Naive thymus-derived CD4-positive, alpha-beta T cell (primary cell): ENCODE results near the gene SLC6A6. TPM values are rescaled to one million over a fixed set of nuclear protein-coding genes. Genes with fewer than 3 reads are reported as not detected.

Source experiments
- ATAC-seq: fragments of 150-1000 bp; cut with Tn5 transposase; 2 replicates; pipeline ENCODE4 v1.10.0; 2021; ENCODE audit warnings: mild to moderate bottlenecking, moderate library complexity
- CTCF ChIA-PET: fragments of 350-600 bp; sonication (Branson Sonifier 250); formaldehyde crosslinking; loops from one replicate; lab custom pipeline; 2021; ENCODE audit warnings: antibody characterized with exemption; lab: Charles Lee
- POLR2A ChIA-PET: fragments of 350-600 bp; sonication (Branson Sonifier 250); formaldehyde crosslinking; loops from one replicate; lab custom pipeline; 2021; ENCODE audit warnings: antibody characterized with exemption, inconsistent platforms; lab: Charles Lee
- DNase-seq, 9 donors: peaks; one replicate each; pipeline versions ENCODE4 v3.0.0 to v3.0.0-alpha.2; 2020 to 2022; ENCODE audit warnings: mixed read lengths in 1 of 9
- H3K27ac ChIP-seq: one replicate; pipeline ENCODE4 v1.7.0; 2013; ENCODE audit warnings: mild to moderate bottlenecking, low read depth, low read length, moderate library complexity
- H3K27me3 ChIP-seq, 2 donors: one replicate each; pipeline ENCODE4 v1.7.0; 2013; ENCODE audit warnings: low read length in 2 of 2, mild to moderate bottlenecking in 2 of 2, moderate library complexity in 2 of 2; ENCODE audit not compliant: control insufficient read depth in 2 of 2, insufficient read depth in 2 of 2
- H3K36me3 ChIP-seq, 3 experiments: 1 replicate in 2 of 3; 2 replicates in 1 of 3; pipeline ENCODE4 v1.7.0; 2013; ENCODE audit warnings: low read length in 3 of 3, mild to moderate bottlenecking in 3 of 3, moderate library complexity in 1 of 3; ENCODE audit not compliant: insufficient read depth in 3 of 3, control insufficient read depth in 2 of 3
- H3K4me1 ChIP-seq, 2 donors: one replicate each; pipeline ENCODE4 v1.7.0; 2013; ENCODE audit warnings: low read length in 2 of 2, mild to moderate bottlenecking in 2 of 2, moderate library complexity in 1 of 2; ENCODE audit not compliant: control insufficient read depth in 2 of 2, insufficient read depth in 2 of 2
- H3K4me3 ChIP-seq: 2 replicates; pipeline ENCODE4 v1.7.0; 2013; ENCODE audit warnings: mild to moderate bottlenecking, low read length
- H3K9me3 ChIP-seq, 3 experiments: 1 replicate in 2 of 3; 2 replicates in 1 of 3; pipeline ENCODE4 v1.7.0; 2013; ENCODE audit warnings: low read length in 3 of 3; ENCODE audit not compliant: control insufficient read depth in 2 of 3
- H3K27ac Mint-ChIP-seq, 9 donors: one replicate each; pipeline ENCODE4 v1.8.0; 2020 to 2022; ENCODE audit warnings: mixed read lengths in 9 of 9, mild to moderate bottlenecking in 8 of 9, moderate library complexity in 5 of 9, inconsistent platforms in 2 of 9
- H3K27me3 Mint-ChIP-seq, 5 donors: one replicate each; pipeline ENCODE4 v1.8.0; 2021 to 2022; ENCODE audit warnings: mixed read lengths in 5 of 5, mild to moderate bottlenecking in 1 of 5
- H3K36me3 Mint-ChIP-seq, 5 donors: one replicate each; pipeline ENCODE4 v1.8.0; 2020 to 2022; ENCODE audit warnings: mixed read lengths in 5 of 5, mild to moderate bottlenecking in 3 of 5, inconsistent platforms in 1 of 5
- H3K4me1 Mint-ChIP-seq, 7 donors: one replicate each; pipeline ENCODE4 v1.8.0; 2020 to 2022; ENCODE audit warnings: mixed read lengths in 7 of 7, mild to moderate bottlenecking in 3 of 7, inconsistent platforms in 1 of 7
- H3K4me3 Mint-ChIP-seq, 10 donors: one replicate each; pipeline ENCODE4 v1.8.0; 2020 to 2022; ENCODE audit warnings: mild to moderate bottlenecking in 10 of 10, mixed read lengths in 10 of 10, moderate library complexity in 6 of 10, inconsistent platforms in 2 of 10
- H3K9me3 Mint-ChIP-seq, 11 donors: one replicate each; pipeline ENCODE4 v1.8.0; 2020 to 2022; ENCODE audit warnings: mixed read lengths in 11 of 11, mild to moderate bottlenecking in 4 of 11, inconsistent platforms in 1 of 11, moderate library complexity in 1 of 11
- intact Hi-C, 2 donors: fragments of 100-400 bp; cut with micrococcal nuclease; formaldehyde crosslinking; loops; one replicate each; pipeline ENCODE4 v1.15.1; 2023
- polyA plus RNA-seq, 2 donors: library from polyadenylated mRNA; unstranded; fragments of 300-500 nt; fragmentation: Illumina TruSeq; gene quantifications; one replicate each; pipeline ENCODE4 v1.2.3, GENCODE V29; 2021
- total RNA-seq, 6 experiments: library from RNA in 5 of 6; stranded (reverse) in 5 of 6; gene quantifications; 1 replicate in 5 of 6; 2 replicates in 1 of 6; pipeline ENCODE4 v1.2.3 and lab custom pipeline; 2021 to 2026

The SLC6A6 gene
- total RNA-seq (10 to 100 TPM; 34.5 to 87.5 (median 35.6) TPM), polyA plus RNA-seq (1 to 10 TPM; 3.0 to 3.2 TPM), total RNA-seq (lab: John Stamatoyannopoulos, UW) (50.7 reads per million, percentile 71 among the genes with 10 or more reads in this experiment)

- H3K9me3 Mint-ChIP-seq, result peaks cover 0 to 4% (median 0%) of the 10 kb centered on the region in 11 donors
Measured at GRCh38 chr3:14402304-14402811, at the start of gene SLC6A6. Gene SLC6A6, plus strand, starts transcription at chr3:14402606. Its CDS starts 41,029 bp downstream, at chr3:14443635.

GRCh38 chr3:14353502-14353901, 48.9 kb upstream of the SLC6A6 start:
- no peak overlapping the region for H3K27ac Mint-ChIP-seq
- no peaks in the 10 kb centered on the region for H3K9me3 Mint-ChIP-seq
- CTCF ChIA-PET, result no interaction called here
- POLR2A ChIA-PET, result no interaction called here
- no peaks in the 10 kb centered on the region for H3K27me3 ChIP-seq
- no peaks in the 10 kb centered on the region for H3K4me1 ChIP-seq
- no peak overlapping the region for H3K27ac ChIP-seq
- no peaks in the 10 kb centered on the region for H3K36me3 ChIP-seq
- ATAC-seq (no peak), DNase-seq (no peak)
- H3K4me3 Mint-ChIP-seq, result no peak overlapping the region
- intact Hi-C loops, result no loop called here
- no peaks in the 10 kb centered on the region for H3K36me3 Mint-ChIP-seq
- no peaks in the 10 kb centered on the region for H3K9me3 ChIP-seq
- H3K4me1 Mint-ChIP-seq, result no peaks in the 10 kb centered on the region
- H3K4me3 ChIP-seq, result no peak overlapping the region
- peaks cover 0 to 5% (median 0%) of the 10 kb centered on the region in 5 donors for H3K27me3 Mint-ChIP-seq

More at GRCh38 chr3:14402304-14402811, at the start of gene SLC6A6:
- POLR2A ChIA-PET, result interaction anchor here (0.7 to 3.5 kb wide), 11 partner anchors 22 to 511 kb away, joined by 3 to 23 read pairs (median 5); partner anchors contain the start of genes CCDC174, CHCHD4, LSM3 and TMEM43
- peaks cover 33 to 50% (median 44%) of the 10 kb centered on the region in 7 donors for H3K4me1 Mint-ChIP-seq
- intact Hi-C loops, result loop anchor here (1.0 to 10.0 kb wide), 18 partner anchors 24 to 1738 kb away; partner anchors contain the start of genes CCDC174 (in 2 of the 2), CHCHD4 (in 2 of the 2), LSM3 (in 2 of the 2) and XPC (in 2 of the 2)
- peak within 1 kb of the TSS; percentile 83 for H3K27ac ChIP-seq
- no peaks in the 10 kb centered on the region for H3K36me3 ChIP-seq
- no peaks in the 10 kb centered on the region for H3K27me3 ChIP-seq
- peaks cover 0 to 4% (median 0%) of the 10 kb centered on the region in 5 donors for H3K36me3 Mint-ChIP-seq
- H3K4me3 ChIP-seq, result peak within 1 kb of the TSS; percentile 100
- peak within 1 kb of the TSS; percentile 91 to 100 (median 98) for H3K4me3 Mint-ChIP-seq
- H3K27ac Mint-ChIP-seq, result peak within 1 kb of the TSS; percentile 89 to 98 (median 96)
- DNase-seq (peak; percentile 86 to 95 (median 92)), ATAC-seq (peak; percentile 89)
- CTCF ChIA-PET, result interaction anchor here (0.9 to 3.0 kb wide), 8 partner anchors 30 to 140 kb away, joined by 3 to 19 read pairs (median 4); no protein-coding TSS in a partner anchor
- H3K9me3 ChIP-seq, result no peaks in the 10 kb centered on the region
- peaks cover 20 to 27% of the 10 kb centered on the region in 2 donors for H3K4me1 ChIP-seq
- H3K27me3 Mint-ChIP-seq, result peaks cover 0 to 1% (median 0%) of the 10 kb centered on the region in 5 donors

- Mint-ChIP-seq H3K4me1 (no peaks in the 10 kb centered on the region), H3K36me3 (no peaks in the 10 kb centered on the region), H3K9me3 (peaks cover 0 to 3% (median 0%) of the 10 kb centered on the region in 11 donors), H3K4me3 (no peak overlapping the region), H3K27ac (no peak overlapping the region), H3K27me3 (peaks cover 0 to 9% (median 0%) of the 10 kb centered on the region in 5 donors)
- no peak overlapping the region for H3K4me3 ChIP-seq
- intact Hi-C loops, result no loop called here
- H3K27me3 ChIP-seq, result no peaks in the 10 kb centered on the region
- no peaks in the 10 kb centered on the region for H3K9me3 ChIP-seq
- POLR2A ChIA-PET, result interaction anchor here (0.7 kb wide), 1 partner anchor 724 kb away, joined by 3 read pairs; no protein-coding TSS in a partner anchor
- no peaks in the 10 kb centered on the region for H3K4me1 ChIP-seq
- H3K27ac ChIP-seq, result no peak overlapping the region
- DNase-seq, result no peak
- ATAC-seq, result no peak
- CTCF ChIA-PET, result no interaction called here
- H3K36me3 ChIP-seq, result no peaks in the 10 kb centered on the region
Measured at GRCh38 chr3:14357463-14357862, 44.9 kb upstream of the SLC6A6 start.

- DNase-seq (no peak), ATAC-seq (no peak)
- Mint-ChIP-seq H3K4me3 (no peak overlapping the region), H3K36me3 (no peaks in the 10 kb centered on the region), H3K9me3 (peaks cover 0 to 3% (median 0%) of the 10 kb centered on the region in 11 donors), H3K27ac (no peak overlapping the region), H3K4me1 (peaks cover 0 to 3% (median 0%) of the 10 kb centered on the region in 7 donors), H3K27me3 (peaks cover 0 to 9% (median 0%) of the 10 kb centered on the region in 5 donors)
- no peak overlapping the region for H3K4me3 ChIP-seq
- ChIA-PET POLR2A (no interaction called here), CTCF (interaction anchor here (0.6 kb wide), 1 partner anchor 62 kb away, joined by 5 read pairs; no protein-coding TSS in a partner anchor)
- intact Hi-C loops, result no loop called here
- no peaks in the 10 kb centered on the region for H3K36me3 ChIP-seq
- no peaks in the 10 kb centered on the region for H3K27me3 ChIP-seq
- no peak overlapping the region for H3K27ac ChIP-seq
- H3K4me1 ChIP-seq, result no peaks in the 10 kb centered on the region
- H3K9me3 ChIP-seq, result no peaks in the 10 kb centered on the region
Measured at GRCh38 chr3:14358426-14359211, 43.8 kb upstream of the SLC6A6 start.

- Histone ChIP-seq H3K27ac (no peak overlapping the region), H3K4me1 (no peaks in the 10 kb centered on the region), H3K9me3 (no peaks in the 10 kb centered on the region), H3K36me3 (no peaks in the 10 kb centered on the region), H3K4me3 (no peak overlapping the region), H3K27me3 (no peaks in the 10 kb centered on the region)
- intact Hi-C loops, result no loop called here
- Mint-ChIP-seq H3K9me3 (peaks cover 0 to 3% (median 0%) of the 10 kb centered on the region in 11 donors), H3K4me1 (peaks cover 0 to 4% (median 0%) of the 10 kb centered on the region in 7 donors), H3K27ac (no peak overlapping the region), H3K4me3 (no peak overlapping the region), H3K27me3 (peaks cover 0 to 9% (median 0%) of the 10 kb centered on the region in 5 donors), H3K36me3 (no peaks in the 10 kb centered on the region)
- ChIA-PET POLR2A (no interaction called here), CTCF (interaction anchor here (0.6 kb wide), 1 partner anchor 63 kb away, joined by 5 read pairs; no protein-coding TSS in a partner anchor)
- ATAC-seq (no peak), DNase-seq (no peak)
Measured at GRCh38 chr3:14359348-14359747, 43.1 kb upstream of the SLC6A6 start.

- H3K4me1 ChIP-seq, result no peaks in the 10 kb centered on the region
- Mint-ChIP-seq H3K36me3 (no peaks in the 10 kb centered on the region), H3K4me3 (no peak overlapping the region), H3K27ac (peak overlapping the region in 1 of 9 donors; percentile 70), H3K4me1 (peaks cover 0 to 4% (median 0%) of the 10 kb centered on the region in 7 donors), H3K27me3 (peaks cover 0 to 9% (median 0%) of the 10 kb centered on the region in 5 donors), H3K9me3 (peaks cover 0 to 3% (median 0%) of the 10 kb centered on the region in 11 donors)
- ChIA-PET POLR2A (no interaction called here), CTCF (no interaction called here)
- H3K9me3 ChIP-seq, result no peaks in the 10 kb centered on the region
- H3K36me3 ChIP-seq, result no peaks in the 10 kb centered on the region
- intact Hi-C loops, result no loop called here
- ATAC-seq, result no peak
- no peak overlapping the region for H3K27ac ChIP-seq
- H3K27me3 ChIP-seq, result no peaks in the 10 kb centered on the region
- DNase-seq, result no peak
- no peak overlapping the region for H3K4me3 ChIP-seq
Measured at GRCh38 chr3:14360123-14360881, 42.1 kb upstream of the SLC6A6 start.
